T47D (cell line): ENCODE data around the gene GAPVD1.
"Not testable (repeated sequence)": the region's sequence is repeated elsewhere in the genome, so short reads cannot be mapped to it uniquely, and the experiment has no call there.

Source experiments
- DNase-seq, 2 experiments: peaks; one replicate each; pipeline versions ENCODE4 v3.0.0 to v3.0.0-alpha.2; 2011 to 2012; ENCODE audit warnings: low read depth in 1 of 2, low spot score in 1 of 2
- JUND ChIP-seq: IDR thresholded peaks from 2 replicates; pipeline ENCODE4 v1.6.1; 2012; ENCODE audit warnings: low read depth
- in situ Hi-C: cut with HindIII; loops from 2 replicates; pipeline ENCODE4 v1.10.0; 2016; ENCODE audit warnings: low sequenced_read_pairs, low pct_unique_long_range_greater_than_20kb

GAPVD1 gene

GRCh38 chr9:125397736-125398135 lies 136.1 kb downstream of the GAPVD1 start:
- no peak for DNase-seq
- in situ Hi-C loops: no loop called here
- TF ChIP-seq JUND: no peak

- DNase-seq: no peak
- in situ Hi-C loops: no loop called here
- no peak for TF ChIP-seq JUND
These were observed 136.6 kb downstream of the GAPVD1 start for GRCh38 chr9:125398243-125398642.

GRCh38 chr9:125399165-125399564 lies 137.5 kb downstream of the GAPVD1 start:
- TF ChIP-seq JUND: no peak
- in situ Hi-C loops: no loop called here
- no peak for DNase-seq

- in situ Hi-C loops: no loop called here
- no peak for DNase-seq
- no peak for TF ChIP-seq JUND
These were observed 138.0 kb downstream of the GAPVD1 start for GRCh38 chr9:125399666-125400065.

- DNase-seq, in situ Hi-C loops: not testable (repeated sequence)
These were observed 138.6 kb downstream of the GAPVD1 start for GRCh38 chr9:125400232-125400631.

- DNase-seq: no peak
- in situ Hi-C loops: no loop called here
These were observed 139.4 kb downstream of the GAPVD1 start for GRCh38 chr9:125400725-125401716.

GRCh38 chr9:125404733-125405132 lies 143.1 kb downstream of the GAPVD1 start:
- no peak for DNase-seq
- in situ Hi-C loops: no loop called here
- TF ChIP-seq JUND: no peak

More at GRCh38 chr9:125400725-125401716, 139.4 kb downstream of the GAPVD1 start:
- TF ChIP-seq JUND: no peak

- TF ChIP-seq JUND: no peak
- in situ Hi-C loops: no loop called here
- no peak for DNase-seq
These were observed 144.5 kb downstream of the GAPVD1 start for GRCh38 chr9:125405938-125406809.

GRCh38 chr9:125406810-125407087 lies 145.1 kb downstream of the GAPVD1 start:
- TF ChIP-seq JUND: no peak
- no peak for DNase-seq
- in situ Hi-C loops: no loop called here

GRCh38 chr9:125407432-125407973 lies 145.9 kb downstream of the GAPVD1 start:
- TF ChIP-seq JUND: no peak
- DNase-seq: no peak
- in situ Hi-C loops: no loop called here

- in situ Hi-C loops: no loop called here
- DNase-seq: peak; percentile 78 to 96
- no peak for TF ChIP-seq JUND
These were observed 146.6 kb downstream of the GAPVD1 start for GRCh38 chr9:125407974-125408900.

GRCh38 chr9:125409217-125409636 lies 147.6 kb downstream of the GAPVD1 start:
- DNase-seq: peak in 1 of 2 experiments; percentile 31
- TF ChIP-seq JUND: no peak
- in situ Hi-C loops: no loop called here
